ENCODE data around the gene PWWP2B.
A peak's percentile ranks its signal among the peaks of the same experiment; 100 is the strongest.

PWWP2B gene

GRCh38 chr10:132427006-132427771 is 30.2 kb downstream of the PWWP2B start:
- TF ChIP-seq NFIC (IDR thresholded peaks at IDR 0.05) (no peak), EP300 (IDR thresholded peaks at IDR 0.05; ENCODE audit: borderline replicate concordance) (no peak), FOXM1 (IDR thresholded peaks at IDR 0.05; ENCODE audit: borderline replicate concordance, low read depth) (no peak), MAX (IDR thresholded peaks at IDR 0.05) (no peak), TAF1 (IDR thresholded peaks at IDR 0.05; ENCODE audit: low read depth) (no peak), USF1 (IDR thresholded peaks at IDR 0.05) (no peak), EGR1 (IDR thresholded peaks at IDR 0.05) (no peak), YY1 (IDR thresholded peaks at IDR 0.05; ENCODE audit: low read depth) (no peak), ZBTB7A (IDR thresholded peaks at IDR 0.05; ENCODE audit: low read depth) (no peak), CEBPB (IDR thresholded peaks at IDR 0.05) (no peak), TCF12 (IDR thresholded peaks at IDR 0.05; ENCODE audit: low read depth) (no peak), RAD21 (IDR thresholded peaks at IDR 0.05; ENCODE audit: low read depth) (no peak), TEAD4 (IDR thresholded peaks at IDR 0.05) (no peak), REST (IDR thresholded peaks at IDR 0.05; ENCODE audit: low read depth) (no peak), CREB1 (IDR thresholded peaks at IDR 0.05; ENCODE audit: low read depth) (no peak)

GRCh38 chr10:132427939-132428367 is 31.0 kb downstream of the PWWP2B start:
- TF ChIP-seq EP300 (IDR thresholded peaks at IDR 0.05; ENCODE audit: borderline replicate concordance) (no peak), EGR1 (IDR thresholded peaks at IDR 0.05) (no peak), MAX (IDR thresholded peaks at IDR 0.05) (no peak), FOXM1 (IDR thresholded peaks at IDR 0.05; ENCODE audit: borderline replicate concordance, low read depth) (no peak), RAD21 (IDR thresholded peaks at IDR 0.05; ENCODE audit: low read depth) (no peak), NFIC (IDR thresholded peaks at IDR 0.05) (no peak), TCF12 (IDR thresholded peaks at IDR 0.05; ENCODE audit: low read depth) (no peak), REST (IDR thresholded peaks at IDR 0.05; ENCODE audit: low read depth) (no peak), TEAD4 (IDR thresholded peaks at IDR 0.05) (no peak), USF1 (IDR thresholded peaks at IDR 0.05) (no peak), CEBPB (IDR thresholded peaks at IDR 0.05) (no peak), ZBTB7A (IDR thresholded peaks at IDR 0.05; ENCODE audit: low read depth) (no peak), CREB1 (IDR thresholded peaks at IDR 0.05; ENCODE audit: low read depth) (no peak)

GRCh38 chr10:132428486-132428995 is 31.5 kb downstream of the PWWP2B start:
- no peak for TF ChIP-seq NFIC (IDR thresholded peaks at IDR 0.05)

- TF ChIP-seq ZBTB7A (IDR thresholded peaks at IDR 0.05; ENCODE audit: low read depth) (peak; percentile 63; the same call in 1 of the 2 replicates), CEBPB (IDR thresholded peaks at IDR 0.05) (no peak), YY1 (IDR thresholded peaks at IDR 0.05; ENCODE audit: low read depth) (0 out of 2 replicates have a peak, but pooled peaks have one; percentile 16), TCF12 (IDR thresholded peaks at IDR 0.05; ENCODE audit: low read depth) (peak; percentile 98), EGR1 (IDR thresholded peaks at IDR 0.05) (0 out of 2 replicates have a peak, but pooled peaks have one; percentile 11), FOXM1 (IDR thresholded peaks at IDR 0.05; ENCODE audit: borderline replicate concordance, low read depth) (no peak; the same call in 1 of the 2 replicates), MAX (IDR thresholded peaks at IDR 0.05) (peak; percentile 84), TAF1 (IDR thresholded peaks at IDR 0.05; ENCODE audit: low read depth) (no peak), CREB1 (IDR thresholded peaks at IDR 0.05; ENCODE audit: low read depth) (no peak), RAD21 (IDR thresholded peaks at IDR 0.05; ENCODE audit: low read depth) (peak; percentile 17; the same call in 1 of the 2 replicates), REST (IDR thresholded peaks at IDR 0.05; ENCODE audit: low read depth) (no peak), NFIC (IDR thresholded peaks at IDR 0.05) (peak; percentile 98), TEAD4 (IDR thresholded peaks at IDR 0.05) (peak; percentile 77), USF1 (IDR thresholded peaks at IDR 0.05) (peak; percentile 34; the same call in 1 of the 2 replicates), EP300 (IDR thresholded peaks at IDR 0.05; ENCODE audit: borderline replicate concordance) (peak; percentile 94)
Measured at GRCh38 chr10:132429281-132430230, 32.6 kb downstream of the PWWP2B start.

All from Ishikawa (cell line).